Endothelial cell (in vitro differentiated cells): Measurements from ENCODE around the gene SYT6. TPM values are rescaled to one million over a fixed set of nuclear protein-coding genes. Genes with fewer than 3 reads are reported as not detected.

Experiments
- DNase-seq: peaks from one replicate; pipeline ENCODE4 v3.0.0; 2021; ENCODE audit warnings: low spot score
- H3K27ac Mint-ChIP-seq: one replicate; pipeline ENCODE4 v1.8.0; 2021; ENCODE audit warnings: mixed read lengths, inconsistent platforms; ENCODE audit not compliant: unreplicated experiment
- H3K27me3 Mint-ChIP-seq: one replicate; pipeline ENCODE4 v1.8.0; 2021; ENCODE audit warnings: mild to moderate bottlenecking, moderate library complexity, mixed read lengths, inconsistent platforms; ENCODE audit not compliant: unreplicated experiment
- H3K36me3 Mint-ChIP-seq: one replicate; pipeline ENCODE4 v1.8.0; 2021; ENCODE audit warnings: mild to moderate bottlenecking, low read depth, mixed read lengths, inconsistent platforms; ENCODE audit not compliant: unreplicated experiment
- H3K4me1 Mint-ChIP-seq: one replicate; pipeline ENCODE4 v1.8.0; 2021; ENCODE audit warnings: mild to moderate bottlenecking, mixed read lengths, inconsistent platforms; ENCODE audit not compliant: unreplicated experiment
- H3K4me3 Mint-ChIP-seq: one replicate; pipeline ENCODE4 v1.8.0; 2021; ENCODE audit warnings: mild to moderate bottlenecking, mixed read lengths, inconsistent platforms; ENCODE audit not compliant: unreplicated experiment
- H3K9me3 Mint-ChIP-seq: one replicate; pipeline ENCODE4 v1.8.0; 2021; ENCODE audit warnings: mixed read lengths, inconsistent platforms; ENCODE audit not compliant: unreplicated experiment
- total RNA-seq: library from RNA; stranded (reverse); fragmentation: NEBNext Ultra II Directional; extraction: Animal tissue kit (Norgen Biotek cat#: 25700); gene quantifications from one replicate; pipeline ENCODE4 v1.2.1, GENCODE V29; 2021; ENCODE audit not compliant: unreplicated experiment
- TF ChIP-seq, protein P1 (sequence below): fragments of 200-600 bp; sonication (generic); IDR thresholded peaks from one replicate; pipeline ENCODE4 v1.5.0; 2021; ENCODE audit warnings: antibody characterized with exemption; ENCODE audit not compliant: unreplicated experiment

Gene SYT6
- total RNA-seq, 1 donor from 2014 or later = 2.1 TPM

DNA sequence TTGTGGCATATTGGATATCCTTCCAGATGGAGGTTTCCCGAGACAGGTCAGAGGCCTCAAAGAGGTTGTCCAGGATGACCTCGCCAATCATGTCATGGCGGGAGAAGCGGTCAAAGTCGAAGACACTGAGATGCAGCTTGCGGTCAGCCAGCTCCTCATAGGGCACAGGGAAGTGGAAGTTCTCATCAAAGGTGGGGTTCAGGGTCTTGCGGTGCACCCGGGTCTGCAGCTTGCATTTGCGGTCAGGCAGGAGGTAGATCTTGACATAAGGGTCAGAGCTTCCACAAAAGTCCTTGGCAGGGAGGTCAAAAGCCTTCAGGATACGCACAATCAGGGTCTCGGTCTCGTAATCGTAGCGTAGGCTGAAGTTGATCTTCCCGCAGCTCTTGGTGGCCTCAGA is 16.2 kb downstream of the SYT6 start:
- DNase-seq = no peak
- H3K27ac Mint-ChIP-seq = no peak overlapping the region
- H3K27me3 Mint-ChIP-seq = peaks cover 2% of the 10 kb centered on the region
- H3K36me3 Mint-ChIP-seq = peaks cover 11% of the 10 kb centered on the region
- H3K4me1 Mint-ChIP-seq = no peaks in the 10 kb centered on the region
- TF ChIP-seq, protein P1, sequence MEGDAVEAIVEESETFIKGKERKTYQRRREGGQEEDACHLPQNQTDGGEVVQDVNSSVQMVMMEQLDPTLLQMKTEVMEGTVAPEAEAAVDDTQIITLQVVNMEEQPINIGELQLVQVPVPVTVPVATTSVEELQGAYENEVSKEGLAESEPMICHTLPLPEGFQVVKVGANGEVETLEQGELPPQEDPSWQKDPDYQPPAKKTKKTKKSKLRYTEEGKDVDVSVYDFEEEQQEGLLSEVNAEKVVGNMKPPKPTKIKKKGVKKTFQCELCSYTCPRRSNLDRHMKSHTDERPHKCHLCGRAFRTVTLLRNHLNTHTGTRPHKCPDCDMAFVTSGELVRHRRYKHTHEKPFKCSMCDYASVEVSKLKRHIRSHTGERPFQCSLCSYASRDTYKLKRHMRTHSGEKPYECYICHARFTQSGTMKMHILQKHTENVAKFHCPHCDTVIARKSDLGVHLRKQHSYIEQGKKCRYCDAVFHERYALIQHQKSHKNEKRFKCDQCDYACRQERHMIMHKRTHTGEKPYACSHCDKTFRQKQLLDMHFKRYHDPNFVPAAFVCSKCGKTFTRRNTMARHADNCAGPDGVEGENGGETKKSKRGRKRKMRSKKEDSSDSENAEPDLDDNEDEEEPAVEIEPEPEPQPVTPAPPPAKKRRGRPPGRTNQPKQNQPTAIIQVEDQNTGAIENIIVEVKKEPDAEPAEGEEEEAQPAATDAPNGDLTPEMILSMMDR = no peak
- H3K9me3 Mint-ChIP-seq = no peaks in the 10 kb centered on the region
- no peak overlapping the region for H3K4me3 Mint-ChIP-seq

DNA sequence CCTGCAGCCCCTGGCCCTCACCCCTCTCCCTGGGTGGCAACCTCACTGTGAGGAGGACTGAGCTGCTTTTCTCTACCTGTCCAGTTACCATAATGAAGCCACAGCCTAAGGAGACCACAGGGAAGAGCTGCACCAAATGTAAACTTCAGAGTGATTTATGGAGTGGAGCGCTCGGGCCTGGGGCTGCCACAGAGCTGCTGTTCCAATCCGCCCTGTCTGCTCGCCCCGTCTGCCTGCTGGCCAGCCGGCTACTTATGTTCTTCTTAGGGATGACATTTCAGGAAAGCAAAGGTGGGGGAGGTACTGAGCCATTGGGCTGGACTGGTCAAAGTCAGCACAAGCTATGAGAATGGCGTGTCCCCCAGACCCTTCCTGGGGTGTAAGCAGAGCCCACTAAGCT is 17.9 kb downstream of the SYT6 start:
- no peaks in the 10 kb centered on the region for H3K9me3 Mint-ChIP-seq
- no peak for DNase-seq
- H3K4me3 Mint-ChIP-seq = no peak overlapping the region
- H3K27ac Mint-ChIP-seq = no peak overlapping the region
- TF ChIP-seq, protein P1 = no peak
- peaks cover 2% of the 10 kb centered on the region for H3K27me3 Mint-ChIP-seq
- H3K36me3 Mint-ChIP-seq = peaks cover 7% of the 10 kb centered on the region
- H3K4me1 Mint-ChIP-seq = no peaks in the 10 kb centered on the region

DNA sequence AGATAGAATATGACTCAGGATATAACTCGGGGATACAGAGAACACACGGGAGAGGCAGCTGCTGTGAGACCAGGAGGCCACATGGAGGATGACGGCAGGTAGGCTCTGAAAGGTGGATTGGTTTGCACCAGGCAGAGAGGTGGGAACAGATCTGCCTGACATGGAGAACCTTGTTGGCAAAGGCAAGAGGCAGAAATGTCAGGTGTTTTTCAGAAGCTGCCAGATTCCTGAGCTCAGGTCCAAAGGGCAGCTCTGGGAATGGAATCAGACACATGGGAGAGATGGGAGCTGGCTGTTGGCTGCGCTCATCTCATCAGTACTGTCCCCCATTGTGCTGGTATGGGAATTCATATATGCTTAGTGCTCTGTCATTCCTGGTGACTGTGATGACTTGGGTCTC is 19.2 kb downstream of the SYT6 start:
- H3K9me3 Mint-ChIP-seq = no peaks in the 10 kb centered on the region
- DNase-seq = no peak
- TF ChIP-seq, protein P1 = no peak
- peaks cover 4% of the 10 kb centered on the region for H3K27me3 Mint-ChIP-seq
- H3K36me3 Mint-ChIP-seq = peaks cover 11% of the 10 kb centered on the region
- no peak overlapping the region for H3K27ac Mint-ChIP-seq
- no peak overlapping the region for H3K4me3 Mint-ChIP-seq
- peaks cover 3% of the 10 kb centered on the region for H3K4me1 Mint-ChIP-seq

DNA sequence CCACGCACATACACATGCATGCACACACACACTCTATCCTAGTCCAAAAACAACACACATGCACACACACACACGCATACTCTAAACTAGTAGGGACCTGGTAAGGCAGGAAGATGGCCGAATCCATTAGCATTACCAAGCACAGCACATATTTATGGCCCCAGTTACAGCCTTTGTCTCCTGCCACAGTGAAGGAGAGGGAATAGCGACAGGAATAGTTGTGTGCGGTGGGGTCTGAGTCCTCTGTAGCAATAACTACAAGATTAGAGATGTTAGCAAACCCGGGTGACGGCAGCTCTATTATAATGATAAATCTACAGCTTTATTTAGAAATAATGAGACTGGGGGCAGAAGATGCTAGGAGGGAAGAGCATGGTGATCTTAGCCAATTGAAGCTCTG is 20.5 kb downstream of the SYT6 start:
- TF ChIP-seq, protein P1 = no peak
- peaks cover 4% of the 10 kb centered on the region for H3K27me3 Mint-ChIP-seq

DNA sequence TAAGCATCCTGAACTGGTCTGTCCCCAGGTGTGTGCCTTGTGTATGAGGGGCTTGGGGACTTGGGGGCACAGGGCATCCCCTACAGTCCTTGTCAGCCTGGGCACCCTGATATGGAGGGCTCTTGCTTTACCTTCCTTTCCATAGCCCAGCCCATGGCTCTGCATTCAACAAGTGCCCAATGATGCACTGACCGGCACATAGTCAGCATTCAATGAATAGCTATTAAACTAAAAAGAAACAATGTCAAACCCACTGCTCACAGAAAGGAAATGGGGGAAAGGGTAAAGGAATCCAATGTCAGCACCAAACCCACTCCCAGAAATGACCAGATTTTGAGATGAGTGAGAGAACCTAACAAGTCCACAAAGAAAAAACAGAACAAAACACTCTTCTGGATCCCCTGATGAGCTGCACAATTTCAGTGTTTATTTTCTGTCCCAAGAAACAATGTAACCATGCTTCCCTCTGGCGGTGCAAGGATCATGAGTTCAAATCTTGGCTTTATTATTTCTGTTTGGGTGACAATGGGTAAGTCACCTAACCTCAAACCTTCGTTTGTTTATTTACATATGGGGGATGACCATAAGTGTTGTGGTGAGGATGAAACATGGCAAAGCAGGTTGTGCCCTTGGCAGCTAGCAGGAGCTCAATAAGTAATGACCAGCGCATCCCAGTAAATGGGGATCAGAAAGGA is 22.0 kb downstream of the SYT6 start:
- Mint-ChIP-seq H3K27ac (no peak overlapping the region), H3K36me3 (peaks cover 8% of the 10 kb centered on the region), H3K4me3 (no peak overlapping the region), H3K27me3 (peaks cover 2% of the 10 kb centered on the region), H3K4me1 (peaks cover 16% of the 10 kb centered on the region), H3K9me3 (no peaks in the 10 kb centered on the region)
- TF ChIP-seq, protein P1 = no peak
- no peak for DNase-seq

More for the DNA sequence above, 20.5 kb downstream of the SYT6 start:
- H3K27ac Mint-ChIP-seq = no peak overlapping the region
- no peaks in the 10 kb centered on the region for H3K9me3 Mint-ChIP-seq
- no peak overlapping the region for H3K4me3 Mint-ChIP-seq
- no peak for DNase-seq
- peaks cover 16% of the 10 kb centered on the region for H3K4me1 Mint-ChIP-seq
- H3K36me3 Mint-ChIP-seq = peaks cover 11% of the 10 kb centered on the region
